ENCODE measurements around the gene SYDE1. TPM values are rescaled to one million over a fixed set of nuclear protein-coding genes. Genes with fewer than 3 reads are reported as not detected.

Gene SYDE1
- total RNA-seq, 1 donor from 2014 or later = 15.3 TPM

DNA sequence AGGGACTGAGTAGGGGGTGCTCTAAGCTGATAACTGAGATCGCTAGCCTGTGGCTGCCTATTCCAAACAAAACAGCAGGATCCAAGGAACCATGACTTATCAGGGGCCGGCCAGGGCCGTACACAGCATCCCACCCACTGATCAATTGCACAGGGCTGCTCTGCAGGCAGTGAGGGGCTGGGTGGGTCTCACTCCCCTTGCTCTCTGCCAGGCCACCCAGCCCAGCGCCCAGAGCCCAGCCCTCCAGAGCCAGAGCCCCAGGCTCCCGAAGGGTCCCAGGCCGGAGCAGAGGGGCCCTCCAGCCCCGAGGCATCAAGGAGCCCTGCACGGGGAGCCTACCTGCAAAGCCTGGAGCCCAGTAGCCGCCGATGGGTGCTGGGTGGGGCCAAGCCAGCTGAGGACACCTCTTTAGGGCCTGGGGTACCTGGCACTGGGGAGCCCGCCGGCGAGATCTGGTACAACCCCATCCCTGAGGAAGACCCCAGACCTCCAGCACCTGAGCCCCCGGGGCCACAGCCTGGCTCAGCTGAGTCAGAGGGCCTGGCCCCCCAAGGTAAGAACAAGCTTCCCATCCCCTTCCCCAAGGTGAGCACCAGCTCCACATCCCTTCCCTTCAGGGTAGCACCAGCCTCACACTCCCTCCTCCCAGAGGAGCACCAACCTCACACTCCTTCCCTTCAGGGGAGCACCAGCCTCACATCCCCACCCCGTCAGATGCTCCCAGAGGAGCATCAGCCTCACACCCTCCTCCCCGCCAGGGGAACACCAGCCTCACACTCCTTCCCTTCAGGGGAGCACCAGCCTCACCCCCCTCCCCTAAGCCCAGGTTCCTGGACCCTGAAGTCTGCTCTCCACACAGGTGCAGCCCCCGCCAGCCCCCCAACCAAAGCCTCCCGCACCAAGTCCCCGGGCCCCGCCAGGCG, 1.9 kb downstream of the SYDE1 start:
- DNase-seq = no peak

DNA sequence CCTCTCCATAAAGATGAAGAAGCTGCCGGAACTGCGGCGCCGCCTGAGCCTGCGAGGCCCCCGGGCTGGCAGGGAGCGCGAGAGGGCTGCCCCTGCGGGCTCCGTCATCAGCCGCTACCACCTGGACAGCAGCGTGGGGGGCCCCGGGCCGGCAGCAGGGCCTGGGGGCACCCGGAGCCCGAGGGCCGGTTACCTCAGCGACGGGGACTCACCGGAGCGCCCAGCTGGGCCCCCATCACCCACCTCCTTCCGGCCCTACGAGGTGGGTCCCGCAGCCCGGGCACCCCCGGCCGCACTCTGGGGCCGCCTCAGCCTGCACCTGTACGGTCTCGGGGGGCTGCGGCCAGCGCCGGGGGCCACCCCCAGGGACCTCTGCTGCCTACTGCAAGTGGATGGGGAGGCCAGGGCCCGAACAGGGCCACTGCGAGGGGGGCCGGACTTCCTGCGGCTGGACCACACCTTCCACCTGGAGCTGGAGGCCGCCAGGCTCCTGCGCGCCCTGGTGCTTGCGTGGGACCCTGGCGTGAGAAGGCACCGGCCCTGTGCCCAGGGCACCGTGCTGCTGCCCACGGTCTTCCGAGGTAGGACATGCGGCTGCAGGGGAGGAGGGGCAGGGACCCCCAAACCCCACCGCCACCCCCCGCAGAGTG, 2.7 kb downstream of the SYDE1 start:
- DNase-seq = no peak

GRCh38 chr19:15110418-15110815, 3.2 kb downstream of the SYDE1 start:
- no peak for DNase-seq

- no peak for DNase-seq
Observed at GRCh38 chr19:15111758-15112157, 4.6 kb downstream of the SYDE1 start.

GRCh38 chr19:15112385-15112784, 5.2 kb downstream of the SYDE1 start:
- DNase-seq = no peak

DNA sequence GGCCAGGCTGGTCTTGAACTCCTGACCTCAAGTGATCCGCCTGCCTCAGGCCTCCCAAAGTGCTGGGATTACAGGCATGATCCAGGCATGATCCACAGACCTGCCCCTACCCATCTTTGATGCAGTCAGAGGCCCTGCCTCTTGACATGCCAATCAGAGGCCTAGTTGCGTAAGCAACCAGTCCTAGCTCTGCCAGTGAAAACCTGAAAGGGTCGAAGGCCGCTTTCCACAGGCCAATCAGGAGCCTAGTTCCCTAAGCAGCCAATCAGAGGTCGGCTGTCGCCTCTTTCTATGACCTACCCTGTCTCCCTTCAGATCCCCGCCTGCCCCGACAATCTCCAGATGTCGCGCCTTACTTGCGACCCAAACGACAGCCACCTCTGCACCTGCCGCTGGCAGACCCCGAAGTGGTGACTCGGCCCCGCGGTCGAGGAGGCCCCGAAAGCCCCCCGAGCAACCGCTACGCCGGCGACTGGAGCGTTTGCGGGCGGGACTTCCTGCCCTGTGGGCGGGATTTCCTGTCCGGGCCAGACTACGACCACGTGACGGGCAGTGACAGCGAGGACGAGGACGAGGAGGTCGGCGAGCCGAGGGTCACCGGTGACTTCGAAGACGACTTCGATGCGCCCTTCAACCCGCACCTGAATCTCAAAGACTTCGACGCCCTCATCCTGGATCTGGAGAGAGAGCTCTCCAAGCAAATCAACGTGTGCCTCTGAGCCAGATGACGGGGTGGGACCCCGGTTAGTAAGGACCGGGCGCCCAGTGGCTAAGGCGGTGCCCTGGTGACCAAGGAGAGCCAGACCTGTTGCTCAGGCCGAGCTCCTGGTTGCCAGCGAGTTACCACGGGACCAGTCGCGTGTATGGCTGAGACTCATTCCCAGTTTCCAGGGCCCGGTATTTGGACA, 6.3 kb downstream of the SYDE1 start:
- DNase-seq = no peak

GRCh38 chr19:15114153-15114540, 6.9 kb downstream of the SYDE1 start:
- no peak for DNase-seq

GRCh38 chr19:15115080-15115479, 7.9 kb downstream of the SYDE1 start:
- DNase-seq = peak; percentile 26

- no peak for DNase-seq
Observed at GRCh38 chr19:15115762-15116615, 8.8 kb downstream of the SYDE1 start.

DNA sequence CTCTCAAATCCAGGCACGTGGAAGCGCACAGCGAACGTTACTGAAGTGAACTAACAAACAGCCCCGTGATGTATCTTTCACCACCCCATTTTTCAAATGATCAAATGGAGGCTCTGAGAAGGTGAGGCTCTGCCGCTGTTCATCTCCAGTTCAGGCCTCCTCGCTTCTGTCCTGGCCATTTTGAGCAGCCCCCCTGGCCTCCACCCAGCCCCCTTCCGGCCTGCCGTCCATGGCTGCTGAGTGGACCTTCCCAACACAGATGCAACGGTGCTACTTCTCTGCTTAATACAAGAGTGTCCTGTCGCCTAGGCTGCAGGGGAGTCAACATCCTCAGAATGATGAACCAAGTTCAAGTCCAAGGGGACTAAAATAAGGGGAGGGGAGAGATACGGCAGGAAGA, 9.7 kb downstream of the SYDE1 start:
- DNase-seq = no peak

DNA sequence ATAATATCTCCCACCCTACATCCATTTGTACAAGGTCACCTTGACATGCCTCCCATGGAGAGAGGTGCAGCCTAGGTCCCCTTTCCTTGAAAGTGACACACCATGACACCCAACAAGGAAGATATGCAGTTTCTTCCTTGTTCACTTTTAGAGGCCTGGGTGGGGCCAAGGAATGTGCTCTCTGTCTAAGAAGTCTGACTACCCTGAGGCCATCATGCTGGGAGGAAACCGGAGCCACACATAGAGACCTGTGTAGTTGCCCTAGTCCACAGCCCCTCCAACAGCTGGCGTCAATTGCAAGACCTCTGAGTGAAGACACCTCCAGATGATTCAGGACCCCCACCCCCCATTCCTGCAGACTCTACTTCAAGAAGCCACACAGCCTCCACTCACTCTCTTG, 11.0 kb downstream of the SYDE1 start:
- no peak for DNase-seq

GRCh38 chr19:15118789-15119494, 11.7 kb downstream of the SYDE1 start:
- DNase-seq = no peak

GRCh38 chr19:15120135-15121026, 13.2 kb downstream of the SYDE1 start:
- DNase-seq = no peak

DNA sequence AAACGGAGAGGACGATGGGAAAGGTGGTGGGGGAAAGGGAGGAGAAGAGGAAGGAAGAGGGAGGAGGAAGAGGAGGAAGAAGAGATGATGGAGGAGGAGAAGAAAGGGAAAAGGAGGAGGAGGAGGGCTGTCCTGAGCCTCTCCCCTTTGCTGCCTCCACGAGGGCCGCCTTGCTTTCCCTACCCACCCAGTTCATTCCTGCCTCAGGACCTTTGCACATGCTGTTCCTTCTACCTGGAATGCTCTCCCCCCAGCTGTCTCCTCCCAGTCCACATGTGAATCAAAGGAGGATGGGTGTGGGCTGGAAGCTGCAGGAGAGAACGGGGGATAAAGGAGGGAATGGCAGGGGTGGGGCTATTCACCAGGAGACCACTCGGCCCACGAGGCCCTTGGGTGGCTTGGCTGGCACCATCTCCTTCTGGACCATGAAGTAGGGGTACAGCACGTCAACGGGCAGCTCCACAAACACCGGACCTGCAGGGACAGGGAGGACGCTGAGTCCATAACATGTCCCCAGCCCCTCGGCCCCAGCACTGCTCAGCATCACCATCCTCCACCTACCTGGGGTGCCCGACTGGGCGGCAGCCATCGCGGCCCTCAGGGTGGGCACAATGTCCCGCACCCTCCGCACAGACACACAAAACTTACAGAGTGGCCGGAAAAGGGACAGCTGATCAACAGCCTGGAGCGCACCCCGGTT, 15.3 kb downstream of the SYDE1 start:
- no peak for DNase-seq

- DNase-seq = no peak
Observed at GRCh38 chr19:15123031-15123890, 16.1 kb downstream of the SYDE1 start.

DNA sequence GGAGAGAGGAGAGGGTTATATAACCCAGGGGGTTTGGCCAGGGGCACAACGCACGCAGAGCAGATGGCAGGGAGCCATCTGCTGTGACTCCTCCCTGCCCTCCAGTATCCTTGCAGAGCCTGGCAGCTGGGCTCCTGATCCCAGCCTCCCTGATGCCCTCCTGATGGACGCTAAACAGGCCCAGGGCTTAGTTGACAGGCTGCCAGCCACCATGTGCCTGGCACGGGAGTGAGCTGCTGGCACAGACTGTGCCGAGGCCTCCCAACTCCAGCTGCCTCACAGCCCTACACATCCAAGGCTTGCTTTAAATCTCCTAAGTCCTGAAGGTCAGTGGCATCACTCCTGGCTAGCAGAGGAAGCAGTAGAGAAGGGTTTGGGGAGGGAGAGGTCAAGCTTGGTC, 16.7 kb downstream of the SYDE1 start:
- DNase-seq = peak; percentile 93

DNA sequence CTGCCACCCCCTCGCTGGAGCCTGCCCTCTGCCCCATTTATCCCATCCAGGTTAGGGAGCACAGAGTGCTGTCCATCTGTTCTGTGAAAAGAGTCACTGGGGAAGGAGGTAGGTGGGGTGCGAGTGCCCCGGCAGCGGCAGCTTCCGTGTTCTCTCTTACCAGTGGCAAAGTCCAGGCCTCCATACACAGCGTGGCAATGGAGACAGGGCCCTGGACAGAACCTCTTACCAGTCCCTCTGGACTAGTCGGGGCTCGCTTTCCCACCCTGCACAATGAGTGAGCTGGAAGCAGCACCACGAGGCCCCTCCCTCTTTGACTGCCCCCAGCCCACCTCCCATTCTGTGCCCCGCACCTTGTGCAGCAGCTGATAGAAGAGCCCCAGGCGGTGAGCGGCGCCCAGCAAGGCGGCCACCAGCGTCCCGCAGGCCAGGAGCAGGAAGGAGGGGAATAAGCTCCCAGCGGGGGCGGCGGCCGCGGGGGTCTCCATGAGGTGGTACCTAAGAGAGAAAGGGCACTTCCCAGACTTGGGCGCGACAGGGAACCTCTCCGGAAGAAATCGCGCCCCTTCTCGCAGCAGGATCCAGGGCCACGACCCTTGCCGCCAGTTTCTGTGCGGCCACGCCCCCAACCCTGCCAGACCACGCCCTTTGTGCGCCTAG, 17.5 kb downstream of the SYDE1 start:
- DNase-seq = no peak
